Fibroblast of lung (primary cell): ENCODE data around the gene CC2D2A. TPM values are rescaled to one million over a fixed set of nuclear protein-coding genes. Genes with fewer than 3 reads are reported as not detected.
A peak's percentile ranks its signal among the peaks of the same experiment; 100 is the strongest.

Experiments
- DNase-seq, 2 donors: peaks; one replicate each; pipeline versions ENCODE4 v3.0.0 to v3.0.0-alpha.2; 2010; ENCODE audit warnings: low read depth in 2 of 2
- H2AFZ ChIP-seq: 2 replicates; pipeline ENCODE4 v1.5.1; 2012; ENCODE audit warnings: low read length, control low read depth, inconsistent platforms
- H3K27ac ChIP-seq: 2 replicates; pipeline ENCODE4 v1.5.1; 2011; ENCODE audit warnings: low read length, control low read depth; ENCODE audit not compliant: insufficient read depth
- H3K27me3 ChIP-seq: 2 replicates; pipeline ENCODE4 v1.5.1; 2011; ENCODE audit warnings: mild to moderate bottlenecking, low read length; ENCODE audit not compliant: control insufficient read depth, insufficient read depth
- H3K36me3 ChIP-seq: 2 replicates; pipeline ENCODE4 v1.5.1; 2011; ENCODE audit warnings: low read length; ENCODE audit not compliant: control insufficient read depth, insufficient read depth
- H3K4me1 ChIP-seq: 2 replicates; pipeline ENCODE4 v1.5.1; 2011; ENCODE audit warnings: low read length; ENCODE audit not compliant: control insufficient read depth, insufficient read depth; ENCODE audit errors: extremely low read depth
- H3K4me2 ChIP-seq: 2 replicates; pipeline ENCODE4 v1.5.1; 2011; ENCODE audit warnings: low read length, control low read depth; ENCODE audit not compliant: insufficient read depth; ENCODE audit errors: extremely low read depth
- H3K4me3 ChIP-seq, 4 experiments: fragments of 200-600 bp in 1 of 4; sonication (generic) in 1 of 4; replicated peaks in 1 of 4; 2 replicates each; pipeline ENCODE4 v1.5.1; 2011 to 2016; ENCODE audit warnings: low read length in 4 of 4, low read depth in 3 of 4, mild to moderate bottlenecking in 3 of 4, control low read depth in 2 of 4, inconsistent platforms in 1 of 4, mixed read lengths in 1 of 4; ENCODE audit not compliant: insufficient read depth in 1 of 4; ENCODE audit errors: control extremely low read depth in 1 of 4
- H3K79me2 ChIP-seq: 2 replicates; pipeline ENCODE4 v1.5.1; 2012; ENCODE audit warnings: mild to moderate bottlenecking, low read length, inconsistent platforms; ENCODE audit not compliant: control insufficient read depth, insufficient read depth
- H3K9ac ChIP-seq: 2 replicates; pipeline ENCODE4 v1.5.1; 2011; ENCODE audit warnings: mild to moderate bottlenecking, low read length, control low read depth; ENCODE audit not compliant: insufficient read depth
- H3K9me3 ChIP-seq: 2 replicates; pipeline ENCODE4 v1.5.1; 2012; ENCODE audit warnings: low read depth, low read length; ENCODE audit not compliant: control insufficient read depth, insufficient read depth
- H4K20me1 ChIP-seq: 2 replicates; pipeline ENCODE4 v1.5.1; 2011; ENCODE audit warnings: low read length; ENCODE audit not compliant: control insufficient read depth, insufficient read depth; ENCODE audit errors: extremely low read depth
- CTCF ChIP-seq, 2 donors: IDR thresholded peaks in 1 of 2; conservative IDR thresholded peaks in 1 of 2; 1 replicate in 1 of 2; 2 replicates in 1 of 2; pipeline ENCODE4 v1.5.1; 2011 to 2012; ENCODE audit warnings: low read length in 2 of 2, control low read depth in 1 of 2, inconsistent platforms in 1 of 2, low read depth in 1 of 2, mild to moderate bottlenecking in 1 of 2
- EZH2 ChIP-seq: IDR thresholded peaks from 2 replicates; pipeline ENCODE4 v1.5.1; 2012; ENCODE audit warnings: low read length, control low read depth, mild to moderate bottlenecking; ENCODE audit errors: missing control alignments
- polyA plus RNA-seq, 2 donors: library from polyadenylated mRNA; depleted of rRNA in 1 of 2; stranded (reverse) in 1 of 2; unstranded in 1 of 2; fragments of >200 nt; gene quantifications; 2 replicates each; pipeline ENCODE4 v1.2.1, GENCODE V29; 2011 to 2012; ENCODE audit warnings: missing spikeins in 1 of 2
- total RNA-seq: library from RNA; depleted of rRNA; stranded (reverse); fragments of >200 nt; gene quantifications from 2 replicates; pipeline ENCODE4 v1.2.1, GENCODE V29; 2014

Gene CC2D2A
- total and polyA plus RNA-seq, 2 donors (not counting 1 experiment from before 2014, with no cell fraction given) = 30.9 to 41.6 TPM

DNA sequence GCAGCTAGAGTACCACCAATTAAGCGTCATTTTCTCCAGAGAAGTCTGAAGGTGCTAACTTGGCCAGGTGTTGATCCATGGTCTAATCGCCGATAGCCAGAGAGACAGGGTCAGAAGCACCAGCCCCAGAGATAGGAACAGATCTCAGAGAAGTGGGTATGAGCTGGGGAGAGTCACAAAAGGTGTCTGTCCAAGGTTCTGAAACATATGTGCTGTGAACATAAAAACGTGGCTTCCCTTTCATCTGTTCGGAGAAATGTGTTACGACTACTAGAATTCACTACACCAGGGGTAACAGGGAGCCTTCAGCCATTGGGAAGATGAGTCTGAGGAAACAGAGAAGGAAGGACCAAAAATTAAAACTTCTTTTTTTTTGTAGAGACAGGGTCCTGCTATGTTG, 94.2 kb downstream of the CC2D2A start:
- Histone ChIP-seq H3K4me2 (no peak overlapping the region), H3K27me3 (no peaks in the 10 kb centered on the region), H4K20me1 (no peaks in the 10 kb centered on the region), H3K4me1 (no peaks in the 10 kb centered on the region), H3K9me3 (no peaks in the 10 kb centered on the region), H2AFZ (no peak overlapping the region), H3K4me3 (no peak overlapping the region), H3K79me2 (no peaks in the 10 kb centered on the region), H3K36me3 (peaks cover 7% of the 10 kb centered on the region), H3K27ac (no peak overlapping the region), H3K9ac (no peak overlapping the region)
- TF ChIP-seq EZH2 (no peak), CTCF (conservative IDR thresholded peaks at IDR 0.05 in 1 of 2, IDR thresholded peaks at IDR 0.05 in 1 of 2; ENCODE audit: low read depth in 1 of 2, low read length in 2 of 2) (no peak)
- DNase-seq = no peak

GRCh38 chr4:15568821-15569220, 99.1 kb downstream of the CC2D2A start:
- no peak overlapping the region for H3K9ac ChIP-seq
- H3K27me3 ChIP-seq = no peaks in the 10 kb centered on the region
- no peak overlapping the region for H3K27ac ChIP-seq
- no peak overlapping the region for H2AFZ ChIP-seq
- no peaks in the 10 kb centered on the region for H3K79me2 ChIP-seq
- H3K4me1 ChIP-seq = no peaks in the 10 kb centered on the region
- no peaks in the 10 kb centered on the region for H4K20me1 ChIP-seq
- H3K4me2 ChIP-seq = no peak overlapping the region
- no peak overlapping the region for H3K4me3 ChIP-seq
- H3K9me3 ChIP-seq = no peaks in the 10 kb centered on the region
- peak; percentile 8 to 23 for DNase-seq
- no peak for TF ChIP-seq CTCF (conservative IDR thresholded peaks at IDR 0.05 in 1 of 2, IDR thresholded peaks at IDR 0.05 in 1 of 2; ENCODE audit: low read depth in 1 of 2, low read length in 2 of 2)
- TF ChIP-seq EZH2 = no peak
- peaks cover 5% of the 10 kb centered on the region for H3K36me3 ChIP-seq

DNA sequence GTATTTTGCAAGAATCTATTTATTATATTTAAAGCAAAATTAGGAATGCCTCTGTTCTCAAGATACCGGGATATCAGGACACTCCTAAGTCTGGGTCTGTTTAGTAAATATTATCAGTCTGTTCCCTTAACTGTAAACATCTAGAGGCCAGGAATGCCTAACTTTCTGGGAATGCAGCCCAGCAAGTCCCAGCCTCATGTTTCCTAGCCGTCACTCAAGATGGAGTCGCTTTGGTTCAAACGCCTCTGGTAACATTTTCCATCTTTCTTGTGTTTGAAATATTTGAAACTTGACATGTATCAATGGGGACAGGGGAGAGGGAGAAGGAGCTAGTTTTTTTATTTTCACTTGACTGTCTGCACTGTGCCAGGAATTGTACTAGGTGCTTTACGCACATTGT, 100.1 kb downstream of the CC2D2A start:
- Histone ChIP-seq H3K4me3 (no peak overlapping the region), H3K4me2 (no peak overlapping the region), H3K79me2 (no peaks in the 10 kb centered on the region), H3K4me1 (no peaks in the 10 kb centered on the region), H3K9ac (no peak overlapping the region), H2AFZ (no peak overlapping the region), H3K36me3 (peaks cover 4% of the 10 kb centered on the region), H3K27ac (no peak overlapping the region), H4K20me1 (no peaks in the 10 kb centered on the region), H3K9me3 (no peaks in the 10 kb centered on the region), H3K27me3 (no peaks in the 10 kb centered on the region)
- TF ChIP-seq EZH2 (no peak), CTCF (conservative IDR thresholded peaks at IDR 0.05 in 1 of 2, IDR thresholded peaks at IDR 0.05 in 1 of 2; ENCODE audit: low read depth in 1 of 2, low read length in 2 of 2) (no peak)
- DNase-seq = no peak
